Right lobe of liver (tissue), 4 donors: Measurements from ENCODE around the gene FBXL5.

Source experiments
- POLR2A ChIP-seq: fragments of 450-650 bp; IDR thresholded peaks from one replicate; pipeline ENCODE4 v1.6.1; 2017; ENCODE audit warnings: antibody characterized with exemption, mild to moderate bottlenecking
- TF ChIP-seq, protein P1 (sequence below), 4 donors: fragments of 200-600 bp in 3 of 4; fragments of 450-650 bp in 1 of 4; IDR thresholded peaks; one replicate each; pipeline versions ENCODE4 v1.5.1 to v1.8.0; 2016 to 2022; ENCODE audit warnings: antibody characterized with exemption in 4 of 4, mild to moderate bottlenecking in 2 of 4
- donor health status: DM: no; HTN: no; CAD: no.
- donor health status: DM: no; HTN: no; CAD: no.
- donor health status: DM: no; HTN: yes; CAD: no.

DNA sequence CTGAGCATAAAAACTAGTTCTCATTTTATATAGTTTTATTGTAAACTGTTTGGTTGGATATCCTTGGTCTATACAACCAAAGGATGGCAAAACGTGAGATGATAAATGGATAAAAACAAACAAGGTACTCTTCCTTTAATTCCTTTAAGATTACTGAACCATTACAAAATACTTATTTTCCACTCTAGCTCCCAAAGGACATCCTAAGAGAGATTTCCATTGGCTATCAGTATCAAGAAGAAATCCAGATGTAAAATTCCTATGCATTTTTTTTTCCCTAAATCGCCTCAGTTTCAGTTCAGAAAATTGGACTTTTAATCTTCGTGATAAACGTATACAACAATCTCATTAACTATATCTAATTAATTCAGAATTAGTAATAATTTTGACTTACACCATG, 2.3 kb downstream of the FBXL5 start:
- TF ChIP-seq, protein P1, sequence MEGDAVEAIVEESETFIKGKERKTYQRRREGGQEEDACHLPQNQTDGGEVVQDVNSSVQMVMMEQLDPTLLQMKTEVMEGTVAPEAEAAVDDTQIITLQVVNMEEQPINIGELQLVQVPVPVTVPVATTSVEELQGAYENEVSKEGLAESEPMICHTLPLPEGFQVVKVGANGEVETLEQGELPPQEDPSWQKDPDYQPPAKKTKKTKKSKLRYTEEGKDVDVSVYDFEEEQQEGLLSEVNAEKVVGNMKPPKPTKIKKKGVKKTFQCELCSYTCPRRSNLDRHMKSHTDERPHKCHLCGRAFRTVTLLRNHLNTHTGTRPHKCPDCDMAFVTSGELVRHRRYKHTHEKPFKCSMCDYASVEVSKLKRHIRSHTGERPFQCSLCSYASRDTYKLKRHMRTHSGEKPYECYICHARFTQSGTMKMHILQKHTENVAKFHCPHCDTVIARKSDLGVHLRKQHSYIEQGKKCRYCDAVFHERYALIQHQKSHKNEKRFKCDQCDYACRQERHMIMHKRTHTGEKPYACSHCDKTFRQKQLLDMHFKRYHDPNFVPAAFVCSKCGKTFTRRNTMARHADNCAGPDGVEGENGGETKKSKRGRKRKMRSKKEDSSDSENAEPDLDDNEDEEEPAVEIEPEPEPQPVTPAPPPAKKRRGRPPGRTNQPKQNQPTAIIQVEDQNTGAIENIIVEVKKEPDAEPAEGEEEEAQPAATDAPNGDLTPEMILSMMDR (IDR thresholded peaks at IDR 0.05) = no peak
- TF ChIP-seq POLR2A = no peak
